GM23338 (cell line): Measurements from ENCODE around the gene PPM1E.

Source experiments
- CTCF ChIP-seq, 2 experiments: fragments of 200-600 bp in 1 of 2; sonication (generic) in 1 of 2; conservative IDR thresholded peaks; 2 replicates each; pipeline versions ENCODE4 v1.5.1 to v1.6.1; 2016 to 2017; ENCODE audit warnings: antibody characterized with exemption in 2 of 2, low read depth in 2 of 2, mild to moderate bottlenecking in 2 of 2, moderate library complexity in 1 of 2
- ETS1 ChIP-seq: IDR thresholded peaks from 2 replicates; pipeline ENCODE4 v1.6.1; 2016; ENCODE audit warnings: antibody characterized with exemption
- EZH2 ChIP-seq: fragments of 200-600 bp; sonication (generic); IDR thresholded peaks from one replicate; pipeline ENCODE4 v1.8.0; 2017; ENCODE audit warnings: antibody characterized with exemption, mild to moderate bottlenecking, low read depth; ENCODE audit not compliant: unreplicated experiment
- POLR2AphosphoS5 ChIP-seq: IDR thresholded peaks from 2 replicates; pipeline ENCODE4 v1.6.1; 2016; ENCODE audit warnings: antibody characterized with exemption, low read depth
- ZNF114 ChIP-seq: fragments of 250-450 bp; sonication (Bioruptor Pico); IDR thresholded peaks from 2 replicates; pipeline ENCODE4 v1.5.0; 2020; ENCODE audit warnings: mild to moderate bottlenecking, moderate library complexity

GRCh38 chr17:58755577-58756245 lies at the start of gene PPM1E:
- TF ChIP-seq CTCF (conservative IDR thresholded peaks at IDR 0.05; ENCODE audit: low read depth in 2 of 2), result no peak
- 0 out of 2 replicates have a peak, but pooled peaks have one; percentile 38 for TF ChIP-seq ZNF114 (CRISPR knock-in tag)
- TF ChIP-seq POLR2AphosphoS5, result peak; percentile 84
- TF ChIP-seq EZH2, result no peak
- no peak for TF ChIP-seq ETS1
